ENCODE results near the gene HPS1.
"Not testable (repeated sequence)": the region's sequence is repeated elsewhere in the genome, so short reads cannot be mapped to it uniquely, and the experiment has no call there.

HPS1 gene

GRCh38 chr10:98384531-98385133 is 62.1 kb downstream of the HPS1 start:
- DNase-seq, result no peak

GRCh38 chr10:98383869-98384268 is 62.9 kb downstream of the HPS1 start:
- DNase-seq, result no peak

GRCh38 chr10:98383134-98383667 is 63.5 kb downstream of the HPS1 start:
- not testable (repeated sequence) for DNase-seq

GRCh38 chr10:98382691-98383101 is 64.0 kb downstream of the HPS1 start:
- no peak for DNase-seq

GRCh38 chr10:98380493-98381339 is 66.0 kb downstream of the HPS1 start:
- DNase-seq, result no peak

- DNase-seq, result no peak
Measured at GRCh38 chr10:98378722-98379121, 68.0 kb downstream of the HPS1 start.

- no peak for DNase-seq
Measured at GRCh38 chr10:98377536-98377935, 69.2 kb downstream of the HPS1 start.

GRCh38 chr10:98377001-98377400 is 69.7 kb downstream of the HPS1 start:
- no peak for DNase-seq

- no peak for DNase-seq
Measured at GRCh38 chr10:98376485-98376884, 70.2 kb downstream of the HPS1 start.

- DNase-seq, result no peak
Measured at GRCh38 chr10:98374217-98374985, 72.3 kb downstream of the HPS1 start.

- DNase-seq, result no peak
Measured at GRCh38 chr10:98373260-98374040, 73.3 kb downstream of the HPS1 start.

- DNase-seq, result no peak
Measured at GRCh38 chr10:98370831-98371820, 75.6 kb downstream of the HPS1 start.

GRCh38 chr10:98369801-98370200 is 76.9 kb downstream of the HPS1 start:
- DNase-seq, result no peak

GRCh38 chr10:98368644-98369043 is 78.1 kb downstream of the HPS1 start:
- no peak for DNase-seq

- DNase-seq, result no peak
Measured at GRCh38 chr10:98367604-98368451, 78.9 kb downstream of the HPS1 start.
